SK-N-SH (cell line): ENCODE results near the gene HIPK4. TPM values are rescaled to one million over a fixed set of nuclear protein-coding genes. Genes with fewer than 3 reads are reported as not detected.

Experiments used
- CTCF ChIA-PET: fragments of 300-600, 350-600 bp; formaldehyde crosslinking; extraction: SDS; loops from one replicate; lab custom pipeline; 2021; lab: Yijun Ruan, JAX
- POLR2A ChIA-PET: fragments of 350-600 bp; sonication (Branson Sonifier 250); formaldehyde crosslinking; extraction: SDS; loops from one replicate; lab custom pipeline; 2020; ENCODE audit warnings: antibody characterized with exemption, inconsistent platforms; lab: Yijun Ruan, JAX
- DNase-seq: peaks from one replicate; pipeline ENCODE4 v3.0.0; 2012
- H2AFZ ChIP-seq: fragments of 200-600 bp; sonication (generic); 2 replicates; pipeline ENCODE4 v1.8.1; 2016; ENCODE audit warnings: antibody characterized with exemption, mild to moderate bottlenecking, low read depth
- H3F3A ChIP-seq: fragments of 200-600 bp; sonication (generic); replicated peaks from 2 replicates; pipeline ENCODE3; 2016; ENCODE audit warnings: antibody characterized with exemption, mild to moderate bottlenecking; ENCODE audit not compliant: insufficient read depth
- H3K27ac ChIP-seq, 2 experiments: fragments of 200-500 bp in 1 of 2; fragments of 200-600 bp in 1 of 2; sonication (Bioruptor generic) in 1 of 2; sonication (generic), shearing (Covaris generic) in 1 of 2; 2 replicates each; pipeline versions ENCODE4 v1.5.1 to v1.6.1; 2014 to 2016; ENCODE audit warnings: low read depth in 2 of 2, inconsistent platforms in 1 of 2, low read length in 1 of 2, mild to moderate bottlenecking in 1 of 2, mixed read lengths in 1 of 2
- H3K27me3 ChIP-seq: fragments of 200-600 bp; sonication (generic), shearing (Covaris generic); 2 replicates; pipeline ENCODE4 v1.6.1; 2016; ENCODE audit warnings: mixed run types; ENCODE audit not compliant: insufficient read depth
- H3K36me3 ChIP-seq, 2 experiments: fragments of 200-500 bp in 1 of 2; fragments of 200-600 bp in 1 of 2; sonication (Bioruptor generic) in 1 of 2; sonication (generic) in 1 of 2; replicated peaks in 1 of 2; 2 replicates each; pipeline versions ENCODE3 to v1.5.1; 2014 to 2016; ENCODE audit warnings: low read length in 1 of 2, mild to moderate bottlenecking in 1 of 2; ENCODE audit not compliant: insufficient read depth in 2 of 2, control insufficient read depth in 1 of 2
- H3K4me1 ChIP-seq, 2 experiments: fragments of 200-500 bp in 1 of 2; fragments of 200-600 bp in 1 of 2; sonication (Bioruptor generic) in 1 of 2; sonication (generic), shearing (Covaris generic) in 1 of 2; 2 replicates each; pipeline versions ENCODE4 v1.5.1 to v1.6.1; 2014 to 2016; ENCODE audit warnings: low read depth in 1 of 2, low read length in 1 of 2, mixed run types in 1 of 2; ENCODE audit not compliant: insufficient read depth in 2 of 2, control insufficient read depth in 1 of 2
- H3K4me2 ChIP-seq: fragments of 200-600 bp; sonication (generic), shearing (Covaris generic); 2 replicates; pipeline ENCODE4 v1.6.1; 2017; ENCODE audit warnings: mixed run types
- H3K4me3 ChIP-seq, 2 experiments: fragments of 200-500 bp in 1 of 2; fragments of 200-600 bp in 1 of 2; sonication (Bioruptor generic) in 1 of 2; sonication (generic), shearing (Covaris generic) in 1 of 2; 2 replicates each; pipeline versions ENCODE4 v1.5.1 to v1.8.1; 2014 to 2016; ENCODE audit warnings: low read depth in 2 of 2, inconsistent platforms in 1 of 2, low read length in 1 of 2, mild to moderate bottlenecking in 1 of 2, mixed read lengths in 1 of 2, moderate library complexity in 1 of 2
- H3K79me2 ChIP-seq: fragments of 200-600 bp; sonication (generic); 2 replicates; pipeline ENCODE4 v1.8.1; 2017; ENCODE audit warnings: mild to moderate bottlenecking; ENCODE audit not compliant: insufficient read depth
- H3K9ac ChIP-seq: fragments of 200-600 bp; sonication (generic); 2 replicates; pipeline ENCODE4 v1.6.1; 2017; ENCODE audit warnings: mixed run types
- H3K9me2 ChIP-seq: fragments of 200-600 bp; sonication (generic); 2 replicates; pipeline ENCODE4 v1.6.1; 2017; ENCODE audit warnings: mixed run types
- H3K9me3 ChIP-seq: fragments of 200-600 bp; sonication (generic); 2 replicates; pipeline ENCODE4 v1.6.1; 2017; ENCODE audit warnings: mixed run types, mild to moderate bottlenecking, moderate library complexity
- H4K20me1 ChIP-seq: fragments of 200-600 bp; sonication (generic); 2 replicates; pipeline ENCODE4 v1.6.1; 2017; ENCODE audit warnings: mild to moderate bottlenecking, mixed run types; ENCODE audit not compliant: insufficient read depth
- EZH2phosphoT487 ChIP-seq: fragments of 200-600 bp; sonication (generic); IDR thresholded peaks from 2 replicates; pipeline ENCODE4 v1.6.1; 2017; ENCODE audit warnings: low read depth, mixed run types, mild to moderate bottlenecking, antibody characterized with exemption, moderate library complexity, borderline replicate concordance
- FOSL2 ChIP-seq: IDR thresholded peaks from 2 replicates; pipeline ENCODE4 v1.4.0; 2012; ENCODE audit warnings: low read depth, mild to moderate bottlenecking, moderate library complexity, borderline replicate concordance
- FOXJ3 ChIP-seq: sonication (generic); formaldehyde crosslinking; IDR thresholded peaks from 2 replicates; pipeline ENCODE4 v1.5.1; 2020; ENCODE audit warnings: mild to moderate bottlenecking, missing genetic modification reagents
- JUND ChIP-seq: IDR thresholded peaks from 2 replicates; pipeline ENCODE4 v1.4.0; 2012
- MEF2A ChIP-seq: IDR thresholded peaks from 2 replicates; pipeline ENCODE4 v1.4.0; 2012; ENCODE audit warnings: low read depth, borderline replicate concordance
- MXI1 ChIP-seq: IDR thresholded peaks from 2 replicates; pipeline ENCODE4 v1.6.1; 2012; ENCODE audit warnings: mild to moderate bottlenecking, low read depth, low read length, improper control_type of control experiment
- NFIC ChIP-seq: IDR thresholded peaks from 2 replicates; pipeline ENCODE4 v1.4.0; 2012; ENCODE audit warnings: borderline replicate concordance
- PBX3 ChIP-seq: IDR thresholded peaks from 2 replicates; pipeline ENCODE4; 2012
- POLR2AphosphoS5 ChIP-seq: IDR thresholded peaks from 2 replicates; pipeline ENCODE4 v1.6.1; 2012; ENCODE audit warnings: low read depth, low read length
- RAD21 ChIP-seq: IDR thresholded peaks from 2 replicates; pipeline ENCODE4 v1.6.1; 2012; ENCODE audit warnings: mild to moderate bottlenecking, low read length
- RFX5 ChIP-seq: IDR thresholded peaks from 2 replicates; pipeline ENCODE4 v1.6.1; 2012; ENCODE audit warnings: mild to moderate bottlenecking, improper control_type of control experiment, low read length
- SIN3A ChIP-seq: IDR thresholded peaks from 2 replicates; pipeline ENCODE4 v1.6.1; 2012; ENCODE audit warnings: low read depth, mild to moderate bottlenecking, low read length, moderate library complexity, borderline replicate concordance
- SMC3 ChIP-seq: IDR thresholded peaks from 2 replicates; pipeline ENCODE4 v1.6.1; 2012; ENCODE audit warnings: low read depth, low read length, improper control_type of control experiment
- TAF1 ChIP-seq: IDR thresholded peaks from 2 replicates; pipeline ENCODE4 v1.6.1; 2012; ENCODE audit warnings: low read depth, mild to moderate bottlenecking, low read length, moderate library complexity, borderline replicate concordance
- YY1 ChIP-seq: IDR thresholded peaks from 2 replicates; pipeline ENCODE4 v1.4.0; 2012; ENCODE audit warnings: low read depth, mild to moderate bottlenecking
- WGBS: methylation state at CpG from one replicate; pipeline ENCODE4 v1.1.6; 2017; ENCODE audit warnings: low lambda C conversion rate; 5-methylcytosine and 5-hydroxymethylcytosine counted together
- polyA plus RNA-seq, 3 experiments: library from polyadenylated mRNA; depleted of rRNA; stranded (reverse); fragments of >200 nt; gene quantifications; 2 replicates each; pipeline ENCODE4 v1.2.3, GENCODE V29; 2012
- TF ChIP-seq, protein P1 (sequence below): fragments of 150-350 bp; IDR thresholded peaks from 2 replicates; pipeline ENCODE4 v1.6.1; 2017; ENCODE audit warnings: antibody characterized with exemption, low read length, low read depth, borderline replicate concordance
- TF ChIP-seq, protein P2 (sequence below): IDR thresholded peaks from 2 replicates; pipeline ENCODE4 v1.4.0; 2012; ENCODE audit warnings: low read depth

The HIPK4 gene
- polyA plus RNA-seq, 1 of the 3 experiments (the other 2 are of a cell fraction), result 0.23 TPM

GRCh38 chr19:40393894-40394815, 4.2 kb upstream of the HIPK4 start:
- Histone ChIP-seq H3K4me3 (no peak overlapping the region), H3K9me3 (no peaks in the 10 kb centered on the region), H4K20me1 (no peaks in the 10 kb centered on the region), H3K36me3 (no peaks in the 10 kb centered on the region), H3K4me2 (no peak overlapping the region), H3F3A (no peaks in the 10 kb centered on the region), H3K9me2 (no peaks in the 10 kb centered on the region), H3K27me3 (no peaks in the 10 kb centered on the region), H3K4me1 (no peaks in the 10 kb centered on the region; a peak in 1 of 4 replicates), H3K9ac (no peak overlapping the region), H3K79me2 (no peaks in the 10 kb centered on the region), H2AFZ (no peak overlapping the region), H3K27ac (no peak overlapping the region)
- TF ChIP-seq MXI1 (no peak), MEF2A (no peak), PBX3 (no peak), RAD21 (no peak), SIN3A (no peak), POLR2AphosphoS5 (no peak), SMC3 (no peak), EZH2phosphoT487 (no peak), FOXJ3 (CRISPR knock-in tag) (no peak), TAF1 (no peak), JUND (no peak), NFIC (no peak), RFX5 (no peak)
- TF ChIP-seq, protein P1, sequence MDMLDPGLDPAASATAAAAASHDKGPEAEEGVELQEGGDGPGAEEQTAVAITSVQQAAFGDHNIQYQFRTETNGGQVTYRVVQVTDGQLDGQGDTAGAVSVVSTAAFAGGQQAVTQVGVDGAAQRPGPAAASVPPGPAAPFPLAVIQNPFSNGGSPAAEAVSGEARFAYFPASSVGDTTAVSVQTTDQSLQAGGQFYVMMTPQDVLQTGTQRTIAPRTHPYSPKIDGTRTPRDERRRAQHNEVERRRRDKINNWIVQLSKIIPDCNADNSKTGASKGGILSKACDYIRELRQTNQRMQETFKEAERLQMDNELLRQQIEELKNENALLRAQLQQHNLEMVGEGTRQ, result no peak
- 78% methylated on average over 22 of the region's 41 CpGs for WGBS
- DNase-seq, result no peak
- POLR2A ChIA-PET, result no interaction called here
- CTCF ChIA-PET, result interaction anchor here (0.8 kb wide), 1 partner anchor 27 kb away, joined by 4 read pairs; no protein-coding TSS in a partner anchor

GRCh38 chr19:40392894-40393517, 3.0 kb upstream of the HIPK4 start:
- no peaks in the 10 kb centered on the region for H3K9me2 ChIP-seq
- DNase-seq, result no peak
- no peaks in the 10 kb centered on the region for H4K20me1 ChIP-seq
- no peaks in the 10 kb centered on the region for H3K79me2 ChIP-seq
- CTCF ChIA-PET, result no interaction called here
- no peaks in the 10 kb centered on the region for H3K36me3 ChIP-seq
- POLR2A ChIA-PET, result no interaction called here
- no peak overlapping the region for H3K9ac ChIP-seq
- whole genome bisulfite sequencing, result 46% methylated on average over 8 of the region's 9 CpGs
- TF ChIP-seq FOSL2 (no peak), YY1 (no peak), RFX5 (no peak)
- TF ChIP-seq, protein P2, sequence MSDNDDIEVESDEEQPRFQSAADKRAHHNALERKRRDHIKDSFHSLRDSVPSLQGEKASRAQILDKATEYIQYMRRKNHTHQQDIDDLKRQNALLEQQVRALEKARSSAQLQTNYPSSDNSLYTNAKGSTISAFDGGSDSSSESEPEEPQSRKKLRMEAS, result no peak
- no peak overlapping the region for H2AFZ ChIP-seq
- no peaks in the 10 kb centered on the region for H3K9me3 ChIP-seq
- no peaks in the 10 kb centered on the region for H3K27me3 ChIP-seq
- H3K4me2 ChIP-seq, result no peak overlapping the region
- H3F3A ChIP-seq, result no peaks in the 10 kb centered on the region
- no peaks in the 10 kb centered on the region for H3K4me1 ChIP-seq
- H3K4me3 ChIP-seq, result no peak overlapping the region
- H3K27ac ChIP-seq, result no peak overlapping the region
